Sigmoid colon (tissue), 7 donors: Measurements from ENCODE around the gene HECTD4. TPM values are rescaled to one million over a fixed set of nuclear protein-coding genes. Genes with fewer than 3 reads are reported as not detected.
A peak's percentile ranks its signal among the peaks of the same experiment; 100 is the strongest.

Experiments
- DNase-seq: peaks from one replicate; pipeline ENCODE4 v3.0.0-alpha.2; 2019
- H3K27ac ChIP-seq, 4 donors: fragments of 200-600 bp; sonication (generic); one replicate each; pipeline ENCODE4 v1.5.1; 2016 to 2019; ENCODE audit warnings: mild to moderate bottlenecking in 1 of 4
- H3K27me3 ChIP-seq, 3 donors: fragments of 200-600 bp; sonication (generic); one replicate each; pipeline ENCODE4 v1.5.1; 2019; ENCODE audit warnings: mild to moderate bottlenecking in 1 of 3
- H3K36me3 ChIP-seq, 4 donors: fragments of 200-600 bp; sonication (generic); one replicate each; pipeline ENCODE4 v1.5.1; 2016 to 2019
- H3K4me1 ChIP-seq, 4 donors: fragments of 200-600 bp; sonication (generic); one replicate each; pipeline ENCODE4 v1.5.1; 2017 to 2019
- H3K4me3 ChIP-seq, 4 donors: fragments of 200-600 bp; sonication (generic); one replicate each; pipeline ENCODE4 v1.5.1; 2017 to 2019; ENCODE audit warnings: mild to moderate bottlenecking in 2 of 4, moderate library complexity in 1 of 4
- H3K9me3 ChIP-seq, 4 donors: fragments of 200-600 bp in 3 of 4; sonication (generic) in 3 of 4; one replicate each; pipeline versions ENCODE4 v1.5.1 to v1.6.1; 2013 to 2019
- CTCF ChIP-seq, 4 experiments: fragments of 450-650 bp in 3 of 4; fragments of 200-600 bp in 1 of 4; IDR thresholded peaks; one replicate each; pipeline ENCODE4 v1.5.1; 2016 to 2019; ENCODE audit warnings: antibody characterized with exemption in 4 of 4, mild to moderate bottlenecking in 3 of 4, moderate library complexity in 2 of 4
- EP300 ChIP-seq, 4 donors: sonication (generic); formaldehyde crosslinking; IDR thresholded peaks; one replicate each; pipeline ENCODE4 v1.6.1; 2017; ENCODE audit warnings: antibody characterized with exemption in 4 of 4
- POLR2A ChIP-seq, 2 donors: fragments of 450-650 bp; IDR thresholded peaks; one replicate each; pipeline ENCODE4 v1.6.1; 2016; ENCODE audit warnings: antibody characterized with exemption in 2 of 2, mild to moderate bottlenecking in 2 of 2, moderate library complexity in 2 of 2
- POLR2AphosphoS5 ChIP-seq, 4 donors: sonication (generic); formaldehyde crosslinking; IDR thresholded peaks; one replicate each; pipeline ENCODE4 v1.6.1; 2017; ENCODE audit warnings: antibody characterized with exemption in 4 of 4
- WGBS, 2 donors: extraction: QIAGEN DNeasy Blood & Tissue Kit; methylation state at CpG; one replicate each; pipeline ENCODE4 v1.1.7; 2013; 5-methylcytosine and 5-hydroxymethylcytosine counted together
- intact Hi-C: fragments of 100-400 bp; cut with DNase I; formaldehyde crosslinking; loops from one replicate; pipeline ENCODE4 v1.15.1; 2023
- polyA plus RNA-seq, 3 donors: library from polyadenylated mRNA; stranded (reverse); fragments of 200-250 nt; gene quantifications; one replicate each; pipeline ENCODE4 v1.2.3, GENCODE V29; 2013
- total RNA-seq, 4 donors: library from RNA; depleted of rRNA; stranded (reverse); fragments of >200 nt; gene quantifications; one replicate each; pipeline ENCODE4 v1.1.0, GENCODE V29; 2016
- donor health status: healthy with polysubstance abuse.
- donor health status: Bipolar disorder and iron deficiency.
- donor health status: healthy.

Gene HECTD4
- total and polyA plus RNA-seq, 7 donors = 5.4 to 64.8 (median 26.0) TPM

DNA sequence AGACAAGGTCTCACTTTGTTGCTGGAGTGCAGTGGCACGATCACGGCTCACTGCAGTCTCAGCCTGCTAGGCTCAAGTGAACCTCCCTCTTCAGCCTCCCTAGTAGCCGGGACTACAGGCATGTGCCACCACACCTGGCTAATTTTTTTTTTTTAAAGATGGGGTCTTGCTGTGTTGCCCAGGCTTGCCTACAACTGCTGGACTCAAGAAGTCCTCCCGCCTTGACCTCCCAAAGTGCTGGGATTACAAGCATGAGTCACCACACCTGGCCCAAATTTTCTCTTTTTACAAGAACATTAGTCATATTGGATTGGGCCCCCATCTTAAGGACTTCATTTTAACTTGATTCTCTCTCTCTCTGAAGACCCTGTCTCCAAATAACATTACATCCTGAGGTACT lies 7.0 kb upstream of the HECTD4 start:
- H3K4me3 ChIP-seq = no peak overlapping the region
- intact Hi-C loops = loop anchor here (5.0 to 10.0 kb wide), 3 partner anchors 72 to 264 kb away; partner anchors contain the start of gene TRAFD1
- TF ChIP-seq CTCF (IDR thresholded peaks at IDR 0.05) (no peak), EP300 (IDR thresholded peaks at IDR 0.05) (no peak), POLR2AphosphoS5 (IDR thresholded peaks at IDR 0.05) (no peak), POLR2A (IDR thresholded peaks at IDR 0.05) (no peak)
- H3K4me1 ChIP-seq = peaks cover 0 to 6% (median 2%) of the 10 kb centered on the region in 4 donors
- H3K36me3 ChIP-seq = no peaks in the 10 kb centered on the region
- 87 to 93% methylated on average over 4 of the region's 4 CpGs for WGBS, 2 donors
- DNase-seq = no peak
- no peaks in the 10 kb centered on the region for H3K27me3 ChIP-seq
- H3K27ac ChIP-seq = no peak overlapping the region
- H3K9me3 ChIP-seq = no peaks in the 10 kb centered on the region

GRCh38 chr12:112386726-112387125 lies 4.5 kb upstream of the HECTD4 start:
- no peak for TF ChIP-seq POLR2A (IDR thresholded peaks at IDR 0.05)
- TF ChIP-seq EP300 (IDR thresholded peaks at IDR 0.05) = no peak
- no peak for TF ChIP-seq CTCF (IDR thresholded peaks at IDR 0.05)
- Histone ChIP-seq H3K27me3 (no peaks in the 10 kb centered on the region), H3K4me1 (peaks cover 0 to 14% (median 7%) of the 10 kb centered on the region in 4 donors), H3K27ac (no peak overlapping the region), H3K4me3 (no peak overlapping the region), H3K36me3 (no peaks in the 10 kb centered on the region), H3K9me3 (no peaks in the 10 kb centered on the region)
- DNase-seq = no peak
- intact Hi-C loops = loop anchor here (2.0 to 10.0 kb wide), 4 partner anchors 69 to 262 kb away; partner anchors contain the start of gene TRAFD1
- 80 to 83% methylated on average over 3 of the region's 3 CpGs for WGBS, 2 donors

- peak overlapping the region; percentile 84 to 94 (median 87) for H3K27ac ChIP-seq
- TF ChIP-seq POLR2AphosphoS5 (IDR thresholded peaks at IDR 0.05) = no peak
- TF ChIP-seq EP300 (IDR thresholded peaks at IDR 0.05) = no peak
- no peak for TF ChIP-seq POLR2A (IDR thresholded peaks at IDR 0.05)
- no peak for TF ChIP-seq CTCF (IDR thresholded peaks at IDR 0.05)
- H3K36me3 ChIP-seq = no peaks in the 10 kb centered on the region
- peaks cover 0 to 35% (median 32%) of the 10 kb centered on the region in 4 donors for H3K4me1 ChIP-seq
- intact Hi-C loops = loop anchor here (5.0 to 10.0 kb wide), 2 partner anchors 258 to 436 kb away; partner anchors contain the start of gene TRAFD1
- DNase-seq = no peak
- peak overlapping the region in 3 of 4 donors; percentile 79 to 99 (median 88) for H3K4me3 ChIP-seq
- no peaks in the 10 kb centered on the region for H3K9me3 ChIP-seq
- H3K27me3 ChIP-seq = no peaks in the 10 kb centered on the region
- WGBS, 2 donors = 85 to 93% methylated on average over 11 of the region's 11 CpGs
These were observed 635 bp upstream of the HECTD4 start for GRCh38 chr12:112382866-112383265.

DNA sequence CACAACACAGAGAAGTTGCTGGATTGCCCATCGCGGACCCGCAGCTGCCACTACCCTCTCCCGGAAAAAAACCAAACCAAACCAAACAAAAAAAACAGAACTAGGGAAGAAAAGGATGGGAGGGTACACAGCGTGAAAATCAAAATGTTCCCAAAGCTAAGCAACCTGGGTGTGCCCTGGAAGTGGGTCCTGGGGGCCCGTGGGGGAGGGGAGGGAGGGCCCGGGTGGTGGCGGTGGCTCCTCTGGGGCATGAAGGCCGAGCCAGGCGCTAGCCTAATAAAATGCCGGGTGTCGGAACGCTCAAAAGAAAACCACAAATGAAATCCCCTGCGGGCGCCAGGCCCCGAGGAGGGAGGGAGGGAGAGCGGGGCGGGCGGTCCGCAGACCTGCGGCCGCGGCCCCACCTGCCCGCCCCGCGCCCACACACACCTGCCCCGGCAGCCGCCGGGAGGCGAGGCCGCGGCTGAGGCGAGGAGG lies 787 bp downstream of the HECTD4 start:
- intact Hi-C loops = loop anchor here (5.0 to 10.0 kb wide), 2 partner anchors 257 to 434 kb away; partner anchors contain the start of gene TRAFD1
- H3K27ac ChIP-seq = peak overlapping the region; percentile 84 to 94 (median 87)
- WGBS, 2 donors = 1 to 34% methylated on average over 33 of the region's 33 CpGs
- no peaks in the 10 kb centered on the region for H3K27me3 ChIP-seq
- no peaks in the 10 kb centered on the region for H3K36me3 ChIP-seq
- no peaks in the 10 kb centered on the region for H3K9me3 ChIP-seq
- TF ChIP-seq CTCF (IDR thresholded peaks at IDR 0.05) = no peak
- peaks cover 0 to 41% (median 39%) of the 10 kb centered on the region in 4 donors for H3K4me1 ChIP-seq
- DNase-seq = no peak
- H3K4me3 ChIP-seq = peak overlapping the region; percentile 79 to 99 (median 86)
